Measurements from ENCODE around the gene ATG4C. TPM values are rescaled to one million over a fixed set of nuclear protein-coding genes. Genes with fewer than 3 reads are reported as not detected.
A peak's percentile ranks its signal among the peaks of the same experiment; 100 is the strongest.

Gene ATG4C
- total RNA-seq, 1 experiment from 2014 or later: 13.1 TPM

GRCh38 chr1:62903522-62903921 is 119.6 kb downstream of the ATG4C start:
- no CpG with 5 or more reads among the region's 12 CpGs for WGBS (ENCODE audit: extremely low coverage, insufficient read length, low lambda C conversion rate)
- no peak overlapping the region for H3K56ac ChIP-seq (ENCODE audit: insufficient read length, low read depth, low read length)
- no peaks in the 10 kb centered on the region for H3K27me3 Mint-ChIP-seq (ENCODE audit: low read depth)
- TF ChIP-seq CTCF (conservative IDR thresholded peaks at IDR 0.05): no peak
- H2BK120ac ChIP-seq (ENCODE audit: low read depth, low read length, poor library complexity, severe bottlenecking): no peak overlapping the region
- no peak overlapping the region for H4K8ac ChIP-seq (replicated peaks; ENCODE audit: insufficient read length, low read depth, low read length)
- H3K4me1 ChIP-seq (ENCODE audit: insufficient read depth, low read length): no peaks in the 10 kb centered on the region
- no peak overlapping the region for H3T11ph ChIP-seq (ENCODE audit: low read length)
- no peak overlapping the region for H2AFZ ChIP-seq (ENCODE audit: low read length)
- no peak overlapping the region for H3K14ac ChIP-seq (ENCODE audit: insufficient read depth, low read length)
- H2BK5ac ChIP-seq (ENCODE audit: insufficient read length, low read length): no peak overlapping the region
- no peak overlapping the region for H3K4me3 Mint-ChIP-seq
- H3K27me3 ChIP-seq (ENCODE audit: insufficient read depth, low read length): no peaks in the 10 kb centered on the region
- H3K36me3 Mint-ChIP-seq (ENCODE audit: insufficient read depth in 1 of 3, low read depth in 3 of 3): no peaks in the 10 kb centered on the region
- no peaks in the 10 kb centered on the region for H3K79me2 ChIP-seq (ENCODE audit: insufficient read depth, low read length)
- H3K27ac ChIP-seq (ENCODE audit: insufficient read length, low read depth, low read length): no peak overlapping the region
- no peaks in the 10 kb centered on the region for H3K23me2 ChIP-seq (ENCODE audit: insufficient read length, low read depth, low read length, poor library complexity, severe bottlenecking)
- H2AK5ac ChIP-seq (ENCODE audit: insufficient read length, low read length): no peak overlapping the region
- H4K5ac ChIP-seq (ENCODE audit: insufficient read length, low read depth, low read length): no peak overlapping the region
- H4K20me1 ChIP-seq (ENCODE audit: control insufficient read depth, insufficient read depth, insufficient read length): no peaks in the 10 kb centered on the region
- H3K4ac ChIP-seq (ENCODE audit: low read depth, low read length): no peak overlapping the region
- no peaks in the 10 kb centered on the region for H3K79me1 ChIP-seq (ENCODE audit: insufficient read depth, low read depth, low read length, poor library complexity, severe bottlenecking)
- H3K4me1 Mint-ChIP-seq: peaks cover 13% of the 10 kb centered on the region in 2 experiments
- H3K23ac ChIP-seq (ENCODE audit: insufficient read length, low read depth, low read length): no peak overlapping the region
- peak overlapping the region in 1 of 3 experiments; percentile 47; a peak in 2 of 7 replicates for H3K27ac Mint-ChIP-seq
- no peak overlapping the region for H3K18ac ChIP-seq (ENCODE audit: insufficient read length, low read depth, low read length)
- H3K9ac ChIP-seq (ENCODE audit: extremely low read depth, insufficient read length, low read length): no peak overlapping the region
- no peak overlapping the region for H2BK12ac ChIP-seq (ENCODE audit: insufficient read length, low read depth, low read length)
- no peaks in the 10 kb centered on the region for H3K9me3 ChIP-seq (ENCODE audit: control insufficient read depth, low read depth, low read length)
- H2BK20ac ChIP-seq (ENCODE audit: low read depth, low read length, poor library complexity, severe bottlenecking): no peak overlapping the region
- H2BK15ac ChIP-seq (ENCODE audit: low read depth, low read length): no peak overlapping the region
- H3K4me2 ChIP-seq (ENCODE audit: insufficient read depth, insufficient read length, low read length): no peak overlapping the region
- no peak overlapping the region for H4K91ac ChIP-seq (ENCODE audit: insufficient read length, low read depth, low read length)
- DNase-seq: no peak
- no peaks in the 10 kb centered on the region for H3K9me3 Mint-ChIP-seq

Data from H9 (cell line).